ENCODE data around the gene MYO1H. TPM values are rescaled to one million over a fixed set of nuclear protein-coding genes. Genes with fewer than 3 reads are reported as not detected.

MYO1H gene
- total RNA-seq, 4 donors from 2014 or later = not detected

GRCh38 chr12:109462868-109463692 lies 115.4 kb downstream of the MYO1H start:
- TF ChIP-seq EP300 (IDR thresholded peaks at IDR 0.05; ENCODE audit: low read depth) = peak; percentile 97
- no peak for TF ChIP-seq CTCF (IDR thresholded peaks at IDR 0.05)
- TF ChIP-seq POLR2A (IDR thresholded peaks at IDR 0.05) = no peak
- TF ChIP-seq POLR2AphosphoS5 (IDR thresholded peaks at IDR 0.05) = peak; percentile 90 to 92 (median 90)
- 47 to 54% methylated on average over 2 to 14 of the region's 14 CpGs for WGBS, 2 donors (ENCODE audit: low coverage in 1 of 2)
- intact Hi-C loops (cut with DNase I; ENCODE audit: low total_unique reads) (no loop called here), in situ Hi-C loops (cut with MboI; ENCODE audit: low pct_ligation_motif_present in 1 of 4, low pct_unique_long_range_greater_than_20kb in 1 of 4, low sequenced_read_pairs in 3 of 4) (no loop called here)
- peak overlapping the region; percentile 91 to 97 (median 94) for H3K27ac ChIP-seq
- H3K9me3 ChIP-seq = no peaks in the 10 kb centered on the region
- DNase-seq = peak; percentile 74
- H3K27me3 ChIP-seq = no peaks in the 10 kb centered on the region
- peaks cover 0 to under 1% (median 0%) of the 10 kb centered on the region in 4 donors for H3K36me3 ChIP-seq
- peaks cover 78 to 97% (median 83%) of the 10 kb centered on the region in 4 donors for H3K4me1 ChIP-seq
- H3K4me3 ChIP-seq = no peak overlapping the region

GRCh38 chr12:109463756-109464155 lies 116.1 kb downstream of the MYO1H start:
- Histone ChIP-seq H3K36me3 (no peaks in the 10 kb centered on the region), H3K27me3 (no peaks in the 10 kb centered on the region), H3K27ac (peak overlapping the region; percentile 91 to 97 (median 94)), H3K4me3 (no peak overlapping the region), H3K9me3 (no peaks in the 10 kb centered on the region), H3K4me1 (peaks cover 82 to 97% (median 83%) of the 10 kb centered on the region in 4 donors)
- in situ Hi-C loops (cut with MboI; ENCODE audit: low pct_ligation_motif_present in 1 of 4, low pct_unique_long_range_greater_than_20kb in 1 of 4, low sequenced_read_pairs in 3 of 4) (no loop called here), intact Hi-C loops (cut with DNase I; ENCODE audit: low total_unique reads) (no loop called here)
- no peak for DNase-seq
- WGBS, 2 donors (ENCODE audit: low coverage in 1 of 2) = 59 to 67% methylated on average over 4 to 5 of the region's 5 CpGs
- no peak for TF ChIP-seq POLR2A (IDR thresholded peaks at IDR 0.05)
- no peak for TF ChIP-seq POLR2AphosphoS5 (IDR thresholded peaks at IDR 0.05)
- TF ChIP-seq EP300 (IDR thresholded peaks at IDR 0.05; ENCODE audit: low read depth) = no peak
- no peak for TF ChIP-seq CTCF (IDR thresholded peaks at IDR 0.05)

- Histone ChIP-seq H3K4me3 (no peak overlapping the region), H3K27me3 (no peaks in the 10 kb centered on the region), H3K27ac (peak overlapping the region; percentile 91 to 97 (median 94)), H3K4me1 (peaks cover 73 to 92% (median 81%) of the 10 kb centered on the region in 4 donors), H3K9me3 (no peaks in the 10 kb centered on the region), H3K36me3 (no peaks in the 10 kb centered on the region)
- intact Hi-C loops (cut with DNase I; ENCODE audit: low total_unique reads) = no loop called here
- in situ Hi-C loops (cut with MboI; ENCODE audit: low pct_ligation_motif_present in 1 of 4, low pct_unique_long_range_greater_than_20kb in 1 of 4, low sequenced_read_pairs in 3 of 4) = no loop called here
- WGBS, 2 donors (ENCODE audit: low coverage in 1 of 2) = 27 to 90% methylated on average over 1 to 14 of the region's 14 CpGs
- DNase-seq = no peak
- TF ChIP-seq POLR2AphosphoS5 (IDR thresholded peaks at IDR 0.05) (no peak), POLR2A (IDR thresholded peaks at IDR 0.05) (no peak), EP300 (IDR thresholded peaks at IDR 0.05; ENCODE audit: low read depth) (no peak), CTCF (IDR thresholded peaks at IDR 0.05) (no peak)
These were observed 117.1 kb downstream of the MYO1H start for GRCh38 chr12:109464642-109465351.

- Histone ChIP-seq H3K36me3 (no peaks in the 10 kb centered on the region), H3K27me3 (no peaks in the 10 kb centered on the region), H3K9me3 (no peaks in the 10 kb centered on the region), H3K4me1 (peaks cover 69 to 83% (median 76%) of the 10 kb centered on the region in 4 donors), H3K4me3 (no peak overlapping the region), H3K27ac (peak overlapping the region; percentile 91 to 97 (median 94))
- intact Hi-C loops (cut with DNase I; ENCODE audit: low total_unique reads) (no loop called here), in situ Hi-C loops (cut with MboI; ENCODE audit: low pct_ligation_motif_present in 1 of 4, low pct_unique_long_range_greater_than_20kb in 1 of 4, low sequenced_read_pairs in 3 of 4) (no loop called here)
- no peak for DNase-seq
- TF ChIP-seq POLR2AphosphoS5 (IDR thresholded peaks at IDR 0.05) (peak in 1 of 3 donors; percentile 64), EP300 (IDR thresholded peaks at IDR 0.05; ENCODE audit: low read depth) (no peak)
- 72 to 83% methylated on average over 1 to 2 of the region's 2 CpGs for WGBS, 2 donors (ENCODE audit: low coverage in 1 of 2)
These were observed 118.6 kb downstream of the MYO1H start for GRCh38 chr12:109466305-109466704.
